Stimulated activated CD4-positive, alpha-beta T cell treated with anti-CD3 and anti-CD28 coated beads, TNF-alpha, amount 100 ng/mL, for 1 hour (primary cell): ENCODE measurements around the gene NUP210.
A peak's percentile ranks its signal among the peaks of the same experiment; 100 is the strongest.

Experiments
- DNase-seq, 3 donors: peaks; one replicate each; pipeline ENCODE4 v3.0.0-alpha.2; 2020; ENCODE audit warnings: low read depth in 3 of 3, low spot score in 1 of 3

The NUP210 gene

DNA sequence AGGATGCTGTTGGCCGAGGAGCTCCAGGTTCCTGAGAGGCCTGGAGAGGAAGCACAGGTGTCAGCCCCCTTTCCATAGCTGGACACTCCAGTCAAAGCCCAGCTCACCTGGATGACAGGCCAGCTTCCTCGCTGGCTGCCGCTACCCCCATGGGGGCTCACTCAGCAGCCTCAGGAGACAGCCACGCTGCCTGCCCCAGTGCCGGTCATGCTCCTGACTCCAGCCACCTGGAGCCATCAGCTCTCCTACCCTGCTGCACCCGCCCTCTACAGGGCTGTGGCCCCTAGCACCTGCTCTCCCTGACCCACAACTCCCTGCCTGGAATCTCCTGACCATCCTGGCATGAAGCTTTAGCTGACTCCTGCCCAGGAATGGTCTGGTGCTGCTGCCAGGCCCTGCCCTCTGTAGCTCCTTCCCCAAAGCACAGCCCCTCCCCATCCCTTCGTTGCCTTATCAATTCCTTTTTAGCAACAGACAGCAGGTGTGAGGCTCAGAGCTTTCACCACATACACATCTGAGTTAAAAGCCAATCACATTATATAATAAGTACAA is 94.2 kb downstream of the NUP210 start:
- no peak for DNase-seq

DNA sequence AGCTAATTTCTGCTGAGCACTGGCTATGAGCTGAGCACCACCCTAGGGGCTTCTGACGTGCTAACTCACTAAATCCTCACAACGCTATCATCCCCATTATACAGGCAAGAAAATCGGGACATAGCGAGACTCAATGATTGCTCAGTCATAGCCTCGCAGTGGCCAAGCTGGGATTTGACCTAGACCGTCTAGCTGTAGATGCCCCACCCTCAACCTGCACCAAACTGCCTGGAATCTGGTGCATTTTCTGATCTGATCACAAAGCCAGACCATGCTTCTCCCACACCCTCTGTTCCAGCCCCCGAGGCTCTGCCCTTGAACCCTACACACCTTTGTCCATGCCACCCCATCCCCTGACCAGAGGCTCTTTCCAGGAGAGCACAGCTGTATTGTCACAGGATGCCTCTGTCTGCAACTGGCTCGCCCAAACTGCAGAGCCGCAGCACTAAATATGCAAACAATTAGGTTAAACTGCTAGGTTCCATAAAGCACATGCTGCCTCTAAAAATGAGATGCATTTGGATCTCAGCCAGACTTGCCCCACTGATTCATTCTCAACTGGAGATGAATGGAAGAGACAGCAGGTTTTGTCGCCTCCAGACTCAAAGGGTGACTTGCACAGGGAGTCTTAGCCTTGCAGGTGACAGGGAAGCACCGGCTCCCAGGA is 95.2 kb downstream of the NUP210 start:
- DNase-seq, result no peak

DNA sequence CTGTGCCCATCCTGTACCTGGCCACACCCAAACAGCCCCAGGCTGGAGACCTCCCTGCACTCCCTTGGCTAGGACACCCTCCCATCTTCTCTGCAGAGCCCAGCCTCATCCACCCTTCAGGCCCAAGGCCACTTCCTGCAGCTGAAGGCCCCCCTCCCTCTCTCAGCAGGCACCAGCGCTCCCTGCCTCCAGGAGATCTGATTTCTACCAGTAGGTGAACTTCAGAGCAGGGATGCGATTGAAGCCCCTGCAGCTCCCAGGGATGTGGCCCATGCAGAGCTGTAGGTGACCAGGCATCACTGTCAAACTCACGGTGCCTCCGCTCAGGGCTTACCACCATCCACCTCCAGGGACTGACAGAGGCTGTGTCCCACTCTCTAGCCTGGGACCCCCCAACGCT is 96.3 kb downstream of the NUP210 start:
- no peak for DNase-seq

DNA sequence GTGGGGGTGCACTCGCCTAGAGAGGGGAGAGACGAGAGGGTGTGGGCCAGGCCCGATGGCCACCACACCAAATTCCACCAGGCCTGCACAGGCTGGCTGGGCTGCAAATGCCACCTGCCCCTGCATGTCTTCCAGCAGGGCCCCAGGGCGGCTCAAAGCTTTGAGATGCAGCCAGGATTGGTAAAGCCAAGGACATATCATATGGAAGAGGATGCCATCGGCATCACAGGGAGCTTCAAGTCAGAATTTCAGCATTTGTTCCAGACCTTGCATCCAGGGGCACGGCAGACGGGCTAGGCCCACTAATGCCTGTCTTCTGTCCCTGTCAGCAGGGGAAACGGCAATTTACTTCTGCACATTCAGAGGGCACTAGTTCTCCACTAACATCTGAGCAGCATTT is 97.8 kb downstream of the NUP210 start:
- no peak for DNase-seq

DNA sequence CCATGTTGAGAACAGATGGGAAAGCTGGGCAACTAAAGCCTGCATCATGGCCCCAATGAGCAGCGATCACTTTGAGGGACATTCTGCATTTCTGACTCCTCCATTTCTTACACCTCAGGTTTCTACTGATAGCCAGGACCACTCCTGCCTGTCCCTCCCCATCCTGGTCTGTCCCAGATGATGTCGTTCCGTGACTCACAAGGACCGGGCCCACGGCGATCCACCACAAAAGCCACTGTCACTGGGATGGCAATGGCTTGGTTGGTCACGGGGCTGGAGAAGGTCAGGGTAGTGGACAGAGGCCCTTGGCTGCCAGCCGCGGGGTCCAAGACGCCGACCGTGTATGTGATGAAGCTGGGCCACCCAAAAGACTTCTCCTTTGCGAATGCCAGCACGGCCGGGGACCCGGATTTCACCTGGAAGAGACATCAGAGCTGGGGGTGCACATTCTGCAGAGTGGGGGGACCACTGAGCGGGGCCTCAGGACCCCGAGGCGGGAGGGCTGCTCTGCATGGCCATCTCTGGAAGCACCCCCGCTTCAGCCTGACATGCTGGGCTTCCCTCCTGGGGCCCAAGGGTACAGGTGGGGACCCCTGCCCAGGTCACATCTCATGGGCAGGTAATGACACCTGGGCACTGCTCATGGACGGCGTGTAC is 100.4 kb downstream of the NUP210 start:
- DNase-seq, result no peak

DNA sequence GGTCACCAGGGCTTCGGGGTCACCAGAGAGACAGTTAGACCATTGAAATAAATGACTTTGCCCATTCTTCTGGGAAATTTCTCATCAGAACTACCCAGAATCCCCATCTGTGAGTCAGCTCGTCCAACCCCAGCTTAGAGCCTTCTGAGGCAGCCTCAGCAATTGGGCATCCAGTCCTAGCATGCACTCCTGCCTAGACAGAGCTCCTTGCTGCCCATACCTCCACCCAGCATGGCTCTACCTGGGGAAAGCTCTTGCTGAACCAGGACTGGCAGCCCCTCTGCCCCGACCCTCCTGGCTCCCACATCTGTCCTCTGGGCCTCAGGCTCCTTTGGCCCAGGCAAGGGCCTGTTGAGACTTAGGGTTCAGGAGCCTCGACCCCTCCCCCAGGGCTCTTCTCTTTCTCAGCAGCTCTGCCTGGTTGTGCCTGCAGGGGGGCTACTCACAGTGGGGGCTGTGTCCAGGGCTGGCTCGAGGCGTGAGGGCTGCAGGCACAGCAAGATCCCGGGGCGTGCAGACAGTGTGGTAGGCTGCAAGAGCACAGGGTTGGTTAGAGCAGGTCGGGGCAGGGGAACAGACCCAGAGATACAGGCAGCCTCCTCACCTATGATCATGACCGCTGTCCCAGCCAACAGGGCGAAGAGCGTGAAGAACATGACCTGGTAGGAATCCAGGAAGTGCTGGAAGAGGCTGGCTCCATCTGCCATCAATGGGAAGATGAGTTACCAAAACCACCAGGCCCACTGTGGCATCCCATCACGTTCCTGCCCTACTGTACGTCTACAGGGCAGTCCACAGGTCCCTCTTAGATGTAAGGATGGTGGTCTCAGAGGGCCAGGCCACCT is 101.3 kb downstream of the NUP210 start:
- DNase-seq, result no peak

DNA sequence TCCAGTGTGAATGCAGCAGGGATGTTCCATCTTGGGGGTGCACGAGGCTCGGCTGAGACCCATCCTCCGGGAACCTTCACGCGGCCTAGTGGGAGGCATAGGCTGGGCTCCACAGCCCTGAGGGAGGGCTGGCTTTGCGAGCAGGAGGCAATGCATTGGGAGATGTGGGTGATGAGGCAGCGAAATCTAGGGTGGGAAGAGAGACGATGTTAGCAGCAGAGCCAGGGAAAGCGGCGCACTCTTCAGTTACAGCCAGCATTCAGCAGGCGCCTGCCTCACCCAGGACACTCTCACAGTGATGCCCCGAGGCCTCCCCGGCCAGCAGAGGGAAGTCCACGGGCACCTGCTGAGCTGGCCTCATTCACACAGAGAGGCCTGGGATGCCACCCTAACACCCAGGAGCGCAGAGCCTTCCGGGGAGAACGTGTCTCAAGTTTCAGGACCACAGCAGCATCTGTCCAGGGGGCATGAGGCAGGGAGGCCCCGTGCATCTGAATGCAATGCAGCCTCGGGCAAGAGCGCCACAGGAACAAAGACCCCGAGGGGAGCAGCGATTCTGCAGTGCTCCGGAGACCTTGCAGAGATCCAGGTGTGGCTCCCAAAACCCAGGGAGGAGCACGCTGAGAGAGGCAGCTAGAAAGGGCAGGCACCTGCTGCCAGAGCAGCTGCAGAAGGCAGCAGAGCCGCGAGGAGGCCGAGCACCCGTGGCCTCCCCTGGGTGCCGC is 102.4 kb downstream of the NUP210 start:
- no peak for DNase-seq

DNA sequence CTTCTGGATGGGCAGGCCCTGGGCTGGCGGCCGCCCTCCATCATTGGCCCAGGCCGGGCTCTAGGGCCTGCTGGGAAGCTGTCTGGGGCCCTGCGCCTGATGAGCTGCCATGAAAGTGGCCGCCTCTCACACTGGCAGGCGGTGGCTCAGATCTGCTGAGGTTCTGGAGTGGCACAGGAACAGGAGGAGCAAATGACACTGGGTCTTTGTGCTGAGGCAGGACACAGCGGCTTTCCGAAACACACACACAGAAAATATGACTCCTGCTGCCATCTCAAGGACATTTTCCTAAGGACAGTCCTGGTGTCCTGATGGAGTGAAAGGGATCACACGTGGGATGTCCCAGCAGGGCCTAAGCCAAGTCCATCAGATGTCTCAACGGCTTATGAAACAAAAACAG is 103.5 kb downstream of the NUP210 start:
- no peak for DNase-seq

DNA sequence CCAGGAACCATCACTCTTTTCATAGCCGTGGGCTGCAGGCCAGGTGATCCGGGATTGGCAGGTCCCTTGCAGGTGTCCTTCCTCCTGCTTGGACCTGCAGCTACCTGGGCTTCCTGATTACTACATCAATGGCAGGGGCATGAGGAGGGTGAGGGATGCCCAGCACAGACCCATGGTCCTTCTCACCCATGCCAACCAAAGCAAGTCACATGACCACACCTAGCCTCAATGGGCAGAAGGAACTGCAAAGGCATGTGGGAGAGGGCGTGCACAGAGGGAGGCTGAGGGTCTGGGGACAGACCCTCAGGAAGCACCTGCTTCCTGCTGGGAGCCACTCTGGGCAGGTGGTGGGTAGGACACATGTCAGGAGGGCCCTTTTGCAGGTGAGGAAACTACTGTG is 105.2 kb downstream of the NUP210 start:
- no peak for DNase-seq

DNA sequence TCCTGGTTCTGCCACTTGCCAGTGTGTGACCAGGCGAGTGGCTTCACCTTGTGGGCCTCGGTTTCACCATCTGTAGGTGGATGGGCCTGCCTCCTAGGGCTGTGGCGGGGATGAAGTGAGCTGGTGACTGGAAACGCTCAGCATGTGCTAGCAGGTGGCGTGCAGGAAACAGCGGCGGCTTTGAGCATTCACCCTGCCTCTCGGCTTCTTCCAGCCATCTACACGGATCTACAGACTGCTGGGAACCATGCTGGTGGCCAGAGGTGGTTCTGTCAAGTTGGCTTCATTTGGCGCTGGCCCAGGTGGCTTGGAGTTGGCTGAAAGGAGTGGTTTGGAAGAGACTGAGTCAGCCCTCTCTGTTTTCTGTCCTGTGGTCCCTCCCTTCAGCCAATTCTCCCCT is 106.3 kb downstream of the NUP210 start:
- DNase-seq, result no peak

DNA sequence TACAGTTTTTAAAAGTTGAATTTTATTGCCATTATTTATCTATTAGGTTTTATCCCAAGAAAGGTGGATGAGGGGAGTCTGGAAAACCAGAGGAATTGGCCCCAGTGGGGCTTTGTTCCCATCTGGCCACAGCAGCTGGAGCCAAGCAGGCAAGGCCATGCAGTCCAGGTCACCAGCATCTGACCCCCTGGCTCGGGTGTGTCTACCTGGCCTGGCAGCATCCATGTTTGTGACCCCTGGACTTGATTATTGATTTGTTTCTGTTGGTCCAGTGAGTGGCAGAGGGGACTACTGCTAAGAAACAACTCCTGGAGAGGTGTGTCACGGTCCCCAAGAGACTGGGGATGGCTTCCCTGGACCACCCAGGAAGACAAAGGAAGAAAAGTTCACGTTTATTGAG is 111.1 kb downstream of the NUP210 start:
- DNase-seq, result no peak

DNA sequence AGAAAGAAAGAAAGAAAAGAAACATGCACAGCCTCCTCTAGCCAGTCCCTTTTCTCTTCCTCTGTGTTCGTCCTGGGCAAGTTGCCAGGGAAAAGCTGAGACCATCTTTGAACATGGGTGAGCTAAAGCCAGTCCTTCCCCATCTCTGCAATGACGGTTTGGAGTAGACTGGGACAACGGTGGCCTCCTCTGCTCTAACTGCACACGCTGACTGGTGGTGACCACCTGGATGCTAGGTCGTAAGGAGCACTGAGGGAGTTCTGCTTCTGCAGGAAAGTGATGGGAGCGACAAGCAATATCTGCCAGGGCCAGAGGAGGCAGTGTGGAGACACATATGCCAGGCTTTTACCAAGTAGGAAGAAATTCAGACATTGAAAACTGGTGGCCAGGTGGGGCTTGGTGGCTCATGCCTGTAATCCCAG is 111.7 kb downstream of the NUP210 start:
- DNase-seq, result peak in 1 of 3 donors; percentile 7

DNA sequence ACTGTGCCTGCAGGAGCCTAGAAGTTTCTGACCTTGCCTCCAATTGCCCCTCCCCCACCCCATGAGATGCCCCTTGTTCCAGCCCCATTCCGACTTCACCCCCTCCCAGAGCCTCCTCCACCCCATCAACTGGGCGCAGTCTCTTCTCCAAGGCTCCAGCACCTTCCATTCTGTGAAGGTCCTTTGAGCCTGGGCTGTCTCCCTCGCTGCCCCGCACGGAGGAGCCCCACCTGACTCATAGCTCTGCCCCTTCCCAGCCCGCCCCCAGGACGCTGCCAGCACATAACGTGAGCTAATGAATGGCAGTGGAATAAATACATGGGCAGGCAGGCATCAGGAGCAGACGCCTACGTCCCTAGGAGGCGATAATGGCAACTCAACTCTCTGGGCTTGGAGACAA is 113.1 kb downstream of the NUP210 start:
- DNase-seq, result no peak

DNA sequence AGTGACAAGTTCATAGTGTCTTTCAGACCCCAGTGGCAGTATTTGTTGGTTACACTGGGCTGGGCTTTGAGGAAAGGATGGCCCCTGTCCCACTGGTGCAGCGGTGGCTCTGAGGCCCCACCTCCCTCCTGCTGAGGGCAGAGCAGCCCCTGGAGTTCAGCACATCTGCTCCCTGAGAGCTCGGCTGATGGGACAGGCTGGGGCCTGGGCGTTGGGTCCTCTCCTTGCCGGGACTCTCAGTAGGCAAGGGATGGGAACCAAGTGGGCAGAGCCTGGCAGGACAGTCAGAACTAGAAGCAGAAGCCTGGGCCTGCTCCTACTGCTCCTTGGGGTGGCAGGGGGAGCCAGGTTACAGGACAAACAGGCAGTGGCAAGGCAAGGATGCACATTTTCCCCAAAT is 114.5 kb downstream of the NUP210 start:
- no peak for DNase-seq

DNA sequence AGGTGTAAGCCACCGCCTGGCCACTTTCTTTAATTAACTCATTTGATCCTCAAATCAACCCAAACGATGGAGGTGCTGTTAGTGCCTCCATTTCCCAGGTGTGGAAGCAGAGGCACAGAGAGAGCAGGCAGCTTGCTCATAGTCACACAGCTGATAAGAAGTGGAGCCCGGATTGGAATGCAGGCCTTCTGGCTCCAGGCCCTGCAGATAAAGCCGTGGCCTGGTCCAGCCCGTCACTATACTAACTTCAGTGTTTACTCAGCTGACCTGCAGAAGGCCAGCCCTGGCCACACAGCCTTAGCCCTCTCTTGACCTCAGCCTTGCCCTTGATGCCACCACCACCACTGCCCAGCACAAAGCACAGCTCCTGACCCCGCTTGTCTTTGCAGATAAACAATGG is 116.7 kb downstream of the NUP210 start:
- no peak for DNase-seq

DNA sequence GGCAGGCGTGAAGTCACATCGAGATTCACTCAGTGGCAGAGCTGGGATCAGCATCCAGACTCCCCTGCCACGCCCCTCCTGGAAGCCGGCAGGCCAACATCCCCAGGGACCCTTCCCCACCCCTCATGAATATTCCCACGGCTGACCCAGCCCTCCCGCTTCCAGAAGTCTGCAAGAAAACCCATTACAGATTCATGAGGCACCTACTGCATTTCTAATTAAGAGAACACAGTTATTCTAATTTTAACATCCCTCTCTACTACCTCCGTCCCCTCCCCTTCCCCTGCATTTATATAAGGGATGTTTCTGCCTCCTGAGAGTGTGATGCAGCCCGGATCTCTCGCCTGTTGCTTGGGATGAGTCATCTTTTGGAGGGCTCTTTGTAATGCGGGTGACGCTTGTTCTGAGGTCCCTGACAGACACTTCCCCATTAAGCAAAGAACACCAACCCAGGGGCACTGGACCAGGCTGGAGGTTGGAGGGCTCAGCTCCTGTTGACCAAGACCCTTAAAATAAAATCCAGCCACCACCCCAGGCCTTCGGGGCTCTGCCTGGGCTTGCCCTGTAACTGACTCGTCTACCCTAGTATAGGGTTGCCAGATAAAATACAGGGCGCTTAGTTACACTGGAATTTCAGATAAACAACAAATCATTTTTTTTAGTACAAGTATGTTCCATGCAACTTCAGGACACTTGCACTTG is 118.7 kb downstream of the NUP210 start:
- no peak for DNase-seq

DNA sequence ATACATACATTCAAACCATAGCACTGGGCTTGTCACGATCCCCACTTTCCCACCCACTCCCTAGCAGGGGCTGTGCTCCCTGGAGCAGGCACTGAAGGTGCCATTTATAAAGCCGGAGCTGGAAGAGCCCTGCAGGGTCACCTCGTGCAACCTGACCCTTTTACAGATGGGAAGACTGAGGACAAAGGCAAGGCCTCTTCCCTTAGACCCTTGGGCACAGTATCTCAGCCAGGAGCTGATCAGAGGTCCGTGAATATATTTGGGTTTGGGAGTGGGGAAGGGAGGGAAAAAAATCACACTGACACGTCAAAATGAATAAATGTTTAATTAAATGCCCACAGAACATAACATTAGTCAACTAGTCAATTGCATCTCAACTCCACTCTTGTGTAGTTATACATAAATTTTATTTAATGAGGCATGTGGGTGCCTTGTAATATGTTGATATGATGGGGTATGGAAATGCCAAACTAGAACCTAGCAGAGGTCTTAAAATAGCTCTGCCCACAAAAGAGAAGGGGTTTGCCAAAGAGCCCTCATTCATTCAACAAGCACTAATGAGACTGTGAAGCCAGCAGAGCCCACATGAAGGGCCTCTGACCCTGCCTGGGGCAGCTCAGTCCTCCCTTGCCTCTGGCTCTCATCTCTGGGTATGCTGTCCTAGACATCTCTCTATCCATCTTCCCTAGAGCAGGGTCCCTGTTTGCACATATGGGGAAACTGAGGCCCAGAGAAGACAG is 119.4 kb downstream of the NUP210 start:
- DNase-seq, result no peak

DNA sequence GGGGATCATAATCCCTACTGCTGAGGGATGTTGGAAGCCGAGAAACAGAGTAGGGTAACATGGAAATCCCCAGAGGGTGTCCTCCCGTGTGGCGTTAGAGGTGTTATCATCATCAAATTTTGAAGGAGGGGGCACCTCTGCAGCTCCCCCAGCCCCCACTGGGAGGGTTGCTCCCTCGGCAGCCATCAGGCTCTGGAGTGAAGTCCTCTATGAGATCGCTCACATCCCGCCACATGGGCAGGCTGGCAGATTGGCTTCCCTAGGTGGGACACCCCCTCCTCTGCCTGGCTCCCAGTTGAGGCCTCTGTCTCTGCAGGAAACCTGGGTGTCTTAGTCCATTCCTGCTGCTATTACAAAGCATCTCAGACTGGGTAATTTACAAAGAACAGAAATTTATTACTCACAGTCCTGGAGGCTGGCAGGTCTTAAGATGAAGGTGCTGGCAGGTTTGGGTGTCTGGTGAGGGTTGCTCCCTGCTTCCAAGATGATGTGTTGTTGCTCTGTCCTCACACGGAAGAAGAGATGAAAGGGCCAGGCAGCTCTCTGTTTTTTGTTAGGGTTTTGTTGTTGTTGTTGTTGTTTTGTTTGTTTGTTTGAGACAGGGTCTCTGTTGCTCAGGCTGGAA is 120.5 kb downstream of the NUP210 start:
- no peak for DNase-seq

DNA sequence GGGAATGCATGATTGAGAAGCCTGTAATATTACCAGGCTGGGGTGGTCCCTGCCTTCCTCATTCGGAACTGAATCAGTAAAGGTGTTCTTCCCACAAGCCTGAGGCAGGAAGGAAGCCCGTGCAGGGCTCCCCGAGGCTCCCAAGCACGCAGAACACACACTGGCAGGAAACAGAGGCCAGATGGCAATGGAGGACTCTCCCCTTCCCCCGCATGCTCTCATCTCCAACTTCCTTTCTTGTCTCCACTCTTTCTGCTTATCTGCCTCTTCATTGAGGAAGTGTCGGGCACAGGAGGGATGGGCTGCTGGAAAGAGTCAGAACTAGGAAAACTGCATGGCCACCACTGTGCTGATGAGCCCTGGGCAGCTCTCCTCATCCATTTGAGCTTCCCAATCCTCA is 123.5 kb downstream of the NUP210 start:
- DNase-seq, result no peak
